OCI-LY1 (cell line): ENCODE measurements around the gene GJB3.

Source experiments
- H2AFZ ChIP-seq: fragments of 200-600 bp; sonication (generic), shearing (Covaris generic); 2 replicates; pipeline ENCODE4 v1.6.0; 2014; ENCODE audit warnings: antibody characterized with exemption, mild to moderate bottlenecking, low read length
- H3F3A ChIP-seq: fragments of 200-600 bp; sonication (generic), shearing (Covaris generic); 2 replicates; pipeline ENCODE4 v1.6.0; 2014; ENCODE audit warnings: mild to moderate bottlenecking, antibody characterized with exemption, low read length, moderate library complexity; ENCODE audit not compliant: insufficient read depth
- H3K27ac ChIP-seq: fragments of 200-600 bp; sonication (generic); 2 replicates; pipeline ENCODE4 v1.5.1; 2014; ENCODE audit warnings: low read length, mixed run types, mild to moderate bottlenecking, low read depth; ENCODE audit not compliant: poor library complexity, severe bottlenecking
- H3K27me3 ChIP-seq: fragments of 200-600 bp; sonication (generic); 2 replicates; pipeline ENCODE4 v1.6.0; 2014; ENCODE audit warnings: antibody characterized with exemption, mild to moderate bottlenecking, low read length, moderate library complexity; ENCODE audit not compliant: insufficient read depth
- H3K36me3 ChIP-seq: fragments of 200-600 bp; sonication (generic); 2 replicates; pipeline ENCODE4 v1.6.1; 2014; ENCODE audit warnings: mild to moderate bottlenecking, antibody characterized with exemption, low read length, moderate library complexity, mixed read lengths; ENCODE audit not compliant: insufficient read depth
- H3K4me1 ChIP-seq: fragments of 200-600 bp; sonication (generic); 2 replicates; pipeline ENCODE4 v1.5.1; 2014; ENCODE audit warnings: mild to moderate bottlenecking, low read length, moderate library complexity; ENCODE audit not compliant: insufficient read depth, severe bottlenecking
- H3K4me2 ChIP-seq: fragments of 200-600 bp; sonication (generic), shearing (Covaris generic); 2 replicates; pipeline ENCODE4 v1.6.1; 2014; ENCODE audit warnings: low read length
- H3K4me3 ChIP-seq: fragments of 200-600 bp; sonication (generic); 2 replicates; pipeline ENCODE4 v1.5.1; 2014; ENCODE audit warnings: low read length, low read depth, mild to moderate bottlenecking, mixed read lengths; ENCODE audit not compliant: poor library complexity, severe bottlenecking
- H3K79me2 ChIP-seq: fragments of 200-600 bp; shearing (Covaris generic); 2 replicates; pipeline ENCODE4 v1.6.1; 2016; ENCODE audit warnings: mixed run types, low read length, mixed read lengths; ENCODE audit not compliant: insufficient read depth
- H3K9ac ChIP-seq: fragments of 200-600 bp; sonication (generic), shearing (Covaris generic); 2 replicates; pipeline ENCODE4 v1.6.1; 2014; ENCODE audit warnings: mild to moderate bottlenecking, low read length, mixed read lengths
- H3K9me2 ChIP-seq: fragments of 200-600 bp; sonication (generic), shearing (Covaris generic); 2 replicates; pipeline ENCODE4 v1.6.1; 2014; ENCODE audit warnings: low read depth, mild to moderate bottlenecking, low read length, mixed read lengths
- H3K9me3 ChIP-seq: fragments of 200-600 bp; shearing (Covaris generic); 2 replicates; pipeline ENCODE4 v1.6.1; 2014; ENCODE audit warnings: low read length, mixed read lengths
- H4K20me1 ChIP-seq: fragments of 200-600 bp; sonication (generic), shearing (Covaris generic); 2 replicates; pipeline ENCODE4 v1.6.0; 2016; ENCODE audit warnings: mild to moderate bottlenecking, low read length; ENCODE audit not compliant: insufficient read depth
- CTCF ChIP-seq: fragments of 200-600 bp; sonication (generic), shearing (Covaris generic); IDR thresholded peaks from 2 replicates; pipeline ENCODE4 v1.5.1; 2017; ENCODE audit warnings: mild to moderate bottlenecking, antibody characterized with exemption, low read length, moderate library complexity, mixed read lengths
- EZH2 ChIP-seq: fragments of 200-600 bp; sonication (generic), shearing (Covaris generic); IDR thresholded peaks from 2 replicates; pipeline ENCODE4 v1.8.0; 2017; ENCODE audit warnings: borderline replicate concordance, mixed run types, mild to moderate bottlenecking, antibody characterized with exemption, low read length, moderate library complexity, mixed read lengths

The GJB3 gene

GRCh38 chr1:34779962-34780361 is 1.1 kb upstream of the GJB3 start:
- Histone ChIP-seq H3K9ac (no peak overlapping the region), H3K4me2 (no peak overlapping the region), H3K27ac (no peak overlapping the region), H3K9me2 (no peaks in the 10 kb centered on the region), H3K36me3 (no peaks in the 10 kb centered on the region), H3K9me3 (no peaks in the 10 kb centered on the region), H3K79me2 (no peaks in the 10 kb centered on the region), H3K4me1 (no peaks in the 10 kb centered on the region), H2AFZ (no peak overlapping the region), H3K4me3 (no peak overlapping the region), H4K20me1 (no peaks in the 10 kb centered on the region), H3F3A (no peaks in the 10 kb centered on the region), H3K27me3 (no peaks in the 10 kb centered on the region; the same call in 1 of the 2 replicates)
- TF ChIP-seq CTCF (no peak), EZH2 (no peak)

GRCh38 chr1:34780528-34780927 is 486 bp upstream of the GJB3 start:
- H3K36me3 ChIP-seq: no peaks in the 10 kb centered on the region
- no peaks in the 10 kb centered on the region for H3K9me3 ChIP-seq
- no peaks in the 10 kb centered on the region for H4K20me1 ChIP-seq
- H2AFZ ChIP-seq: no peak overlapping the region
- no peak overlapping the region for H3K27ac ChIP-seq
- no peak overlapping the region for H3K4me3 ChIP-seq
- H3K9me2 ChIP-seq: no peaks in the 10 kb centered on the region
- no peak overlapping the region for H3K4me2 ChIP-seq
- H3K9ac ChIP-seq: no peak overlapping the region
- TF ChIP-seq EZH2 (no peak), CTCF (no peak)
- H3K79me2 ChIP-seq: no peaks in the 10 kb centered on the region
- H3K27me3 ChIP-seq: no peaks in the 10 kb centered on the region; the same call in 1 of the 2 replicates
- no peaks in the 10 kb centered on the region for H3K4me1 ChIP-seq
- H3F3A ChIP-seq: no peaks in the 10 kb centered on the region

- H3K27me3 ChIP-seq: no peaks in the 10 kb centered on the region; the same call in 1 of the 2 replicates
- H3K9me3 ChIP-seq: no peaks in the 10 kb centered on the region
- no peaks in the 10 kb centered on the region for H3K79me2 ChIP-seq
- H3K9ac ChIP-seq: no peak overlapping the region
- no peak for TF ChIP-seq CTCF
- H3K4me1 ChIP-seq: no peaks in the 10 kb centered on the region
- H4K20me1 ChIP-seq: no peaks in the 10 kb centered on the region
- no peaks in the 10 kb centered on the region for H3K9me2 ChIP-seq
- H3K4me2 ChIP-seq: no peak overlapping the region
- H3K36me3 ChIP-seq: no peaks in the 10 kb centered on the region
- no peak overlapping the region for H3K27ac ChIP-seq
- H2AFZ ChIP-seq: no peak overlapping the region
- no peak overlapping the region for H3K4me3 ChIP-seq
- H3F3A ChIP-seq: no peaks in the 10 kb centered on the region
Measured at GRCh38 chr1:34781844-34782391, 904 bp downstream of the GJB3 start.
